A549 (cell line): ENCODE measurements around the gene FAM3B.

Experiments used
- POLR2A ChIP-seq: IDR thresholded peaks from 2 replicates; pipeline ENCODE4 v1.6.1; 2012; ENCODE audit warnings: mild to moderate bottlenecking, low read length
- RAD21 ChIP-seq, 2 experiments: fragments of >200 bp in 1 of 2; sonication (Bioruptor Twin) in 1 of 2; formaldehyde crosslinking in 1 of 2; IDR thresholded peaks in 1 of 2; conservative IDR thresholded peaks in 1 of 2; 2 replicates in 1 of 2; 3 replicates in 1 of 2; pipeline ENCODE4 v1.6.1; 2012 to 2018; ENCODE audit warnings: inconsistent platforms in 1 of 2
- RNF2 ChIP-seq: fragments of 200-600 bp; sonication (generic); IDR thresholded peaks from 2 replicates; pipeline ENCODE4 v1.6.1; 2016; ENCODE audit warnings: low read depth, mild to moderate bottlenecking, antibody characterized with exemption, moderate library complexity, borderline replicate concordance
- SREBF2 ChIP-seq: fragments of 450-650 bp; IDR thresholded peaks from 2 replicates; pipeline ENCODE4 v1.6.1; 2014; ENCODE audit warnings: mild to moderate bottlenecking, moderate library complexity
- TP53 ChIP-seq: fragments of 250-450 bp; sonication (Bioruptor Pico); IDR thresholded peaks from 2 replicates; pipeline ENCODE4 v1.5.0; 2021; ENCODE audit warnings: mild to moderate bottlenecking, moderate library complexity
- ZNF302 ChIP-seq: fragments of 250-450 bp; sonication (Bioruptor Pico); IDR thresholded peaks from 2 replicates; pipeline ENCODE4 v1.9.0; 2021; ENCODE audit warnings: inconsistent platforms, mild to moderate bottlenecking, moderate library complexity
- TF ChIP-seq, protein P1 (sequence below): fragments of >200 bp; sonication (Bioruptor Twin); formaldehyde crosslinking; IDR thresholded peaks from 3 replicates; pipeline ENCODE4 v1.5.1; 2016

- TF ChIP-seq ZNF302 (no peak), SREBF2 (no peak), TP53 (CRISPR knock-in tag) (no peak), POLR2A (no peak), RNF2 (no peak), RAD21 (conservative IDR thresholded peaks at IDR 0.05 in 1 of 2, IDR thresholded peaks at IDR 0.05 in 1 of 2) (no peak)
- TF ChIP-seq, protein P1, sequence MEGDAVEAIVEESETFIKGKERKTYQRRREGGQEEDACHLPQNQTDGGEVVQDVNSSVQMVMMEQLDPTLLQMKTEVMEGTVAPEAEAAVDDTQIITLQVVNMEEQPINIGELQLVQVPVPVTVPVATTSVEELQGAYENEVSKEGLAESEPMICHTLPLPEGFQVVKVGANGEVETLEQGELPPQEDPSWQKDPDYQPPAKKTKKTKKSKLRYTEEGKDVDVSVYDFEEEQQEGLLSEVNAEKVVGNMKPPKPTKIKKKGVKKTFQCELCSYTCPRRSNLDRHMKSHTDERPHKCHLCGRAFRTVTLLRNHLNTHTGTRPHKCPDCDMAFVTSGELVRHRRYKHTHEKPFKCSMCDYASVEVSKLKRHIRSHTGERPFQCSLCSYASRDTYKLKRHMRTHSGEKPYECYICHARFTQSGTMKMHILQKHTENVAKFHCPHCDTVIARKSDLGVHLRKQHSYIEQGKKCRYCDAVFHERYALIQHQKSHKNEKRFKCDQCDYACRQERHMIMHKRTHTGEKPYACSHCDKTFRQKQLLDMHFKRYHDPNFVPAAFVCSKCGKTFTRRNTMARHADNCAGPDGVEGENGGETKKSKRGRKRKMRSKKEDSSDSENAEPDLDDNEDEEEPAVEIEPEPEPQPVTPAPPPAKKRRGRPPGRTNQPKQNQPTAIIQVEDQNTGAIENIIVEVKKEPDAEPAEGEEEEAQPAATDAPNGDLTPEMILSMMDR = no peak
These were observed 20.8 kb upstream of the FAM3B start for GRCh38 chr21:41295721-41296254.
